Spleen (tissue), 7 donors: ENCODE results near the gene DOCK10.

Experiments used
- CTCF ChIP-seq, 11 experiments: fragments of 200-600 bp in 7 of 11; fragments of 450-650 bp in 4 of 11; sonication (generic) in 4 of 11; IDR thresholded peaks in 8 of 11; conservative IDR thresholded peaks in 3 of 11; 1 replicate in 7 of 11; 2 replicates in 4 of 11; pipeline versions ENCODE4 v1.4.0 to v1.8.0; 2016 to 2021; ENCODE audit warnings: antibody characterized with exemption in 11 of 11, inconsistent platforms in 4 of 11, mild to moderate bottlenecking in 1 of 11
- POLR2A ChIP-seq, 3 donors: fragments of 450-650 bp; IDR thresholded peaks; one replicate each; pipeline ENCODE4 v1.5.1; 2017; ENCODE audit warnings: antibody characterized with exemption in 3 of 3, mild to moderate bottlenecking in 1 of 3
- POLR2AphosphoS5 ChIP-seq, 3 donors: sonication (generic); formaldehyde crosslinking; IDR thresholded peaks; one replicate each; pipeline ENCODE4 v1.5.1; 2017; ENCODE audit warnings: antibody characterized with exemption in 3 of 3
- donor health status: DM: no; HTN: no; CAD: no; lungs with moderate emphysema.
- donor health status: DM: no; HTN: no; CAD: no.
- donor health status: DM: no; HTN: no; CAD: no.

DNA sequence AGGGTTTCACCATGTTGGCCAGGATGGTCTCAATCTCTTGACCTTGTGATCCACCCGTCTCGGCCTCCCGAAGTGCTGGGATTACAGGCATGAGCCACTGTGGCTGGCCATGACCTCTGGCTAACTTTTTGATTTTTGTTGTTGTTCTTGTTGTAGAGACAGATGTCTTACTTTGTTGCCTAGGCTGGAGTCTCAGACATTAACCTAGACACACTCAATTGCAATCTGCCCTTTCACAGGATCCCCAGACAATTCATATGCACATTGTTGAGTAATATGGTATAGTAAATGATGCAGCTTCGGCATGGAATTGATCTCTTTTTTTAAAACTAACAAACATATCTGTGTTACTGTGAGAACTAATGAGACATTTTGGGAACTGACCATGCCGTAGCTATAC, 195.6 kb downstream of the DOCK10 start:
- TF ChIP-seq POLR2A (IDR thresholded peaks at IDR 0.05) (no peak), CTCF (IDR thresholded peaks at IDR 0.05 in 8 of 11, conservative IDR thresholded peaks at IDR 0.05 in 3 of 11) (no peak), POLR2AphosphoS5 (IDR thresholded peaks at IDR 0.05) (no peak)
